ENCODE measurements around the gene NEU1. TPM values are rescaled to one million over a fixed set of nuclear protein-coding genes. Genes with fewer than 3 reads are reported as not detected.

Gene NEU1
- total RNA-seq, 2 experiments from 2014 or later, result 5.5 to 13.4 TPM

- Histone ChIP-seq H3K79me2 (ENCODE audit: insufficient read depth, low read depth, low read length) (peaks cover 12% of the 10 kb centered on the region; the same call in 1 of the 2 replicates), H3K4me3 (ENCODE audit: low read depth, low read length, poor library complexity, severe bottlenecking) (peak overlapping the region; percentile 79), H3K9me3 (ENCODE audit: low read length) (no peaks in the 10 kb centered on the region), H3K9me2 (ENCODE audit: insufficient read depth, low read length) (no peaks in the 10 kb centered on the region), H2AFZ (ENCODE audit: low read length) (no peak overlapping the region), H4K20me1 (ENCODE audit: insufficient read depth, low read length) (no peaks in the 10 kb centered on the region), H3K27ac (ENCODE audit: low read depth, low read length, poor library complexity, severe bottlenecking) (peak overlapping the region; percentile 36), H3K36me3 (ENCODE audit: insufficient read depth, low read length) (peaks cover 44% of the 10 kb centered on the region), H3K4me1 (ENCODE audit: insufficient read depth, low read length, poor library complexity, severe bottlenecking) (peaks cover 33% of the 10 kb centered on the region), H3K4me2 (ENCODE audit: low read length) (peak overlapping the region; percentile 86)
- DNase-seq (ENCODE audit: low spot score), result no peak
- CTCF ChIA-PET (ENCODE audit: unreplicated experiment), result no interaction called here
- intact Hi-C loops (cut with micrococcal nuclease; ENCODE audit: unreplicated experiment), result loop anchor here (2.0 to 10.0 kb wide), 2 partner anchors 64 to 212 kb away; partner anchors contain the start of gene LY6G5C
- no TSS peak for BruUV-seq (replicated peaks)
- POLR2A ChIA-PET, result interaction anchor here (0.8 kb wide), 1 partner anchor 21 kb away, joined by 3 read pairs; no protein-coding TSS in a partner anchor
- TF ChIP-seq EZH2phosphoT487 (IDR thresholded peaks at IDR 0.05; ENCODE audit: borderline replicate concordance, low read depth, low read length), result no peak
- no peak for TF ChIP-seq CTCF (conservative IDR thresholded peaks at IDR 0.05; ENCODE audit: low read length)
These were observed 33.9 kb upstream of the NEU1 start for GRCh38 chr6:31896493-31896855.

DNA sequence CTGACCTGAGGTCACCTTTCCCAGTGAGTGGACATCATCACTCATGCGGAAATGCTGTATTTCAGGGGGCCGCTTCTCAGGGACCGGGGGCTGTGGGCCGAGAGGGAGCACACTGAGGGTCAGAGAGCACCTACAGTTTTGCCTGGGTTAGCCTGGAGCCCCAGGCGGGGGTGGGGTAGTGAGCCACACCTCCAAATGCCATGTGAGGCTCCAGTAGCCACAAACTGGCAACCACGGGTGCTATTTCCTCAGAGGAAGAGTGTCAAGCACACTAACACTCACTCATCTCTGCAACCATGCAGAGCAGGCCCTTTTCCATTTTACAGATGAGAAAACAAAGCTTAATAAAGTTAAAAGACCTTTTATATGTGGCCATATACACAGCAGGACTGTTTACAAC is 30.2 kb upstream of the NEU1 start:
- H3K36me3 ChIP-seq (ENCODE audit: insufficient read depth, low read length), result peaks cover 77% of the 10 kb centered on the region
- CTCF ChIA-PET (ENCODE audit: unreplicated experiment), result no interaction called here

More for the DNA sequence above, 30.2 kb upstream of the NEU1 start:
- Histone ChIP-seq H3K9me3 (ENCODE audit: low read length) (no peaks in the 10 kb centered on the region), H3K9me2 (ENCODE audit: insufficient read depth, low read length) (no peaks in the 10 kb centered on the region), H2AFZ (ENCODE audit: low read length) (no peak overlapping the region), H3K4me3 (ENCODE audit: low read depth, low read length, poor library complexity, severe bottlenecking) (no peak overlapping the region), H3K79me2 (ENCODE audit: insufficient read depth, low read depth, low read length) (peaks cover 8% of the 10 kb centered on the region; the same call in 1 of the 2 replicates), H3K4me1 (ENCODE audit: insufficient read depth, low read length, poor library complexity, severe bottlenecking) (peaks cover 11% of the 10 kb centered on the region), H3K27ac (ENCODE audit: low read depth, low read length, poor library complexity, severe bottlenecking) (no peak overlapping the region), H3K4me2 (ENCODE audit: low read length) (no peak overlapping the region), H4K20me1 (ENCODE audit: insufficient read depth, low read length) (no peaks in the 10 kb centered on the region)
- TF ChIP-seq EZH2phosphoT487 (IDR thresholded peaks at IDR 0.05; ENCODE audit: borderline replicate concordance, low read depth, low read length), result no peak
- no peak for TF ChIP-seq CTCF (conservative IDR thresholded peaks at IDR 0.05; ENCODE audit: low read length)
- intact Hi-C loops (cut with micrococcal nuclease; ENCODE audit: unreplicated experiment), result loop anchor here (10.0 kb wide), 1 partner anchor 208 kb away; the partner anchor contains the start of gene LY6G5C
- BruUV-seq (replicated peaks), result no TSS peak
- POLR2A ChIA-PET, result no interaction called here
- no peak for DNase-seq (ENCODE audit: low spot score)

All from OCI-LY7 (cell line).